Measurements from ENCODE around the gene MEGF8. TPM values are rescaled to one million over a fixed set of nuclear protein-coding genes. Genes with fewer than 3 reads are reported as not detected.

The MEGF8 gene
- total and polyA plus RNA-seq, 10 of the 15 experiments (the other 5 are each of a cell fraction or from before 2014, with no cell fraction given) = 0.43 to 12.8 (median 2.7) TPM

- H3K36me3 ChIP-seq (ENCODE audit: control insufficient read depth in 2 of 2, insufficient read depth in 2 of 2, low read length in 1 of 2) = peaks cover 0 to 3% of the 10 kb centered on the region in 2 experiments; a peak in 1 of 4 replicates
- FAIRE-seq (no peak), DNase-seq (ENCODE audit: low read depth, low spot score) (no peak), ATAC-seq (no peak)
- ChIA-PET CTCF (interaction anchor here (0.9 to 1.2 kb wide), 2 partner anchors 16 to 22 kb away, joined by 3 read pairs; no protein-coding TSS in a partner anchor), POLR2A (interaction anchor here (0.6 kb wide), 1 partner anchor 57 kb away, joined by 3 read pairs; no protein-coding TSS in a partner anchor), SMC1A (ENCODE audit: uncharacterized antibody, unreplicated experiment) (interaction anchor here (1.1 kb wide), 1 partner anchor 112 kb away, joined by 3 read pairs; no protein-coding TSS in a partner anchor), RAD21 (ENCODE audit: unreplicated experiment) (no interaction called here)
- H3K9me3 ChIP-seq (replicated peaks; ENCODE audit: control insufficient read depth, insufficient read depth, low read length) = no peaks in the 10 kb centered on the region
- intact Hi-C loops (cut with micrococcal nuclease; ENCODE audit: unreplicated experiment) = no loop called here
- no peaks in the 10 kb centered on the region for H3K4me1 ChIP-seq (ENCODE audit: control insufficient read depth, insufficient read depth, low read length)
- no peak overlapping the region for H3K4me3 ChIP-seq
- no peak overlapping the region for H3K9ac ChIP-seq (ENCODE audit: control insufficient read depth, insufficient read depth, low read length)
- H3K79me2 ChIP-seq (ENCODE audit: control insufficient read depth, insufficient read depth, low read length) = no peaks in the 10 kb centered on the region
- H3K4me2 ChIP-seq (ENCODE audit: control insufficient read depth, insufficient read depth) = no peak overlapping the region
- TF ChIP-seq ZNF217 (IDR thresholded peaks at IDR 0.05) (no peak), CBFB (IDR thresholded peaks at IDR 0.05; ENCODE audit: low read depth) (no peak), E2F4 (IDR thresholded peaks at IDR 0.05; ENCODE audit: low read depth, low read length) (no peak), SMAD5 (IDR thresholded peaks at IDR 0.05; ENCODE audit: low read depth) (no peak), KAT2A (conservative IDR thresholded peaks at IDR 0.05; ENCODE audit: control insufficient read depth, low read depth, low read length) (no peak), SMAD1 (IDR thresholded peaks at IDR 0.05; ENCODE audit: low read depth, partially characterized antibody) (no peak), NBN (IDR thresholded peaks at IDR 0.05) (no peak), KLF5 (IDR thresholded peaks at IDR 0.05; ENCODE audit: partially characterized antibody) (no peak), SUPT20H (IDR thresholded peaks at IDR 0.05; ENCODE audit: borderline replicate concordance, control insufficient read depth, low read depth, low read length) (no peak), PAX5 (IDR thresholded peaks at IDR 0.05; ENCODE audit: borderline replicate concordance, low read depth, low read length) (no peak), GATAD2B (conservative IDR thresholded peaks at IDR 0.05; ENCODE audit: low read depth) (no peak), BHLHE40 (IDR thresholded peaks at IDR 0.05; ENCODE audit: borderline replicate concordance in 1 of 2, low read depth in 2 of 2, low read length in 1 of 2) (no peak), ZBTB4 (CRISPR knock-in tag; IDR thresholded peaks at IDR 0.05) (no peak), PBX3 (IDR thresholded peaks at IDR 0.05; ENCODE audit: insufficient replicate concordance, low read depth, low read length) (no peak), SPI1 (IDR thresholded peaks at IDR 0.05; ENCODE audit: borderline replicate concordance, insufficient read depth, low read depth, low read length) (no peak), CTCF (IDR thresholded peaks at IDR 0.05 in 2 of 3, conservative IDR thresholded peaks at IDR 0.05 in 1 of 3; ENCODE audit: control insufficient read depth in 2 of 3, extremely low read depth in 1 of 3, insufficient read depth in 1 of 3, low read depth in 3 of 3, low read length in 3 of 3) (no peak), SUZ12 (IDR thresholded peaks at IDR 0.05; ENCODE audit: unreplicated experiment) (no peak), HCFC1 (IDR thresholded peaks at IDR 0.05; ENCODE audit: low read length) (no peak)
- in situ Hi-C loops (cut with MboI) = no loop called here
- no TSS peak for BruUV-seq (replicated peaks)
- no peak overlapping the region for H2AFZ ChIP-seq (ENCODE audit: control insufficient read depth, low read depth, low read length)
- H3K27me3 ChIP-seq (replicated peaks in 1 of 2; ENCODE audit: control insufficient read depth in 2 of 2, insufficient read depth in 2 of 2, low read length in 1 of 2) = no peaks in the 10 kb centered on the region
- H4K20me1 ChIP-seq (ENCODE audit: control insufficient read depth, insufficient read depth) = no peaks in the 10 kb centered on the region
- H3K27ac ChIP-seq (ENCODE audit: control insufficient read depth, insufficient read depth) = no peak overlapping the region
- WGBS (ENCODE audit: insufficient coverage, insufficient replicate concordance, low lambda C conversion rate, missing lambda C conversion rate) = 55% methylated on average over 4 of the region's 4 CpGs
These were observed 87.2 kb downstream of the MEGF8 start for GRCh38 chr19:42412661-42413076.

Measured in GM12878 (cell line).